Measurements from ENCODE around the gene PLCB4.

- TF ChIP-seq CTCF (IDR thresholded peaks at IDR 0.05) (no peak), POLR2A (IDR thresholded peaks at IDR 0.05) (no peak)
Measured at GRCh38 chr20:9093218-9093957, 24.5 kb downstream of the PLCB4 start.

Measured in adrenal gland (tissue), 5 donors.